Measurements from ENCODE around the gene ZNF692.

GRCh38 chr1:248810000-248810726, 48.7 kb downstream of the ZNF692 start:
- TF ChIP-seq, protein P1, sequence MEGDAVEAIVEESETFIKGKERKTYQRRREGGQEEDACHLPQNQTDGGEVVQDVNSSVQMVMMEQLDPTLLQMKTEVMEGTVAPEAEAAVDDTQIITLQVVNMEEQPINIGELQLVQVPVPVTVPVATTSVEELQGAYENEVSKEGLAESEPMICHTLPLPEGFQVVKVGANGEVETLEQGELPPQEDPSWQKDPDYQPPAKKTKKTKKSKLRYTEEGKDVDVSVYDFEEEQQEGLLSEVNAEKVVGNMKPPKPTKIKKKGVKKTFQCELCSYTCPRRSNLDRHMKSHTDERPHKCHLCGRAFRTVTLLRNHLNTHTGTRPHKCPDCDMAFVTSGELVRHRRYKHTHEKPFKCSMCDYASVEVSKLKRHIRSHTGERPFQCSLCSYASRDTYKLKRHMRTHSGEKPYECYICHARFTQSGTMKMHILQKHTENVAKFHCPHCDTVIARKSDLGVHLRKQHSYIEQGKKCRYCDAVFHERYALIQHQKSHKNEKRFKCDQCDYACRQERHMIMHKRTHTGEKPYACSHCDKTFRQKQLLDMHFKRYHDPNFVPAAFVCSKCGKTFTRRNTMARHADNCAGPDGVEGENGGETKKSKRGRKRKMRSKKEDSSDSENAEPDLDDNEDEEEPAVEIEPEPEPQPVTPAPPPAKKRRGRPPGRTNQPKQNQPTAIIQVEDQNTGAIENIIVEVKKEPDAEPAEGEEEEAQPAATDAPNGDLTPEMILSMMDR (IDR thresholded peaks at IDR 0.05) = no peak
- no peak for TF ChIP-seq POLR2A (IDR thresholded peaks at IDR 0.05)

Measured in esophagus squamous epithelium (tissue), 4 donors.